Nucleus accumbens (tissue), 56 donors: ENCODE measurements around the gene RASSF8.

ENCODE experiments used
- DNase-seq, 56 donors: peaks; one replicate each; lab custom pipeline; 2025; lab: John Stamatoyannopoulos, UW

The RASSF8 gene

DNA sequence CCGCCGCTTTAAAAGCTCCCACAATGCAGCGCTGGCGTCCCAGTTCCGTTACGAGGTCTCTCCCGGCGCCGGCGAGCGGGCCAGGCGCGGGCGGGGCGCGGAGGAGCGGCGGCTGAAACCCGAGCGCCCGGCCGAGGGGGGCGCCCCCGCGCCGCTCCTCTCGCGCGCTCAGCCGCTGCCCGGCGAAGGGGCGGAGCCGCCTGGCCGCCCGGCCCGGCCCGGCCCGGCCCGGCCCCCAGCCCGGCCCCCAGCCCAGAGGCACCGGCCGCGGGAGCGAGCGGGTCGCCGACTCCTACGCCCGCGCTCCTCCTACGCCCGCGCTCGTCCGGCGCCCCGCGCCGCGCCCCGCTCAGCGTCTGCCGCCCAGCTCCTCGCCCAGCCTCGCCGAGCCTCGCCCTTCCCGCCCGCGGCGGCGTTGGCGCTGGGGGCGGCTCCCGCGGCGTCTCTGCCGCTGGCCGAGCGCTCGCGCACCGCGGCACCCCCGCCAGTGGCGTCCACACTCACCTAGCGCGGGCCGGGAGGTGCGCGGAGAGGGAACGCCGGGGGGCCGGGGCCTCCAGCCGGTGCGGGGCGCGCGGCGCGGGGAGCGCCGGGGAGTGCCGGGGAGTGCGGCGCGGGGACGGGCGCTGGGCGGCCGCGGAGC, at the start of gene RASSF8:
Gene RASSF8 (plus strand): TSS at position 255 of the 643 bp plus-strand sequence. CDS start 96,662 bp downstream, outside the sequence.
- peak in 46 of 56 donors; percentile 23 to 87 (median 66) for DNase-seq

DNA sequence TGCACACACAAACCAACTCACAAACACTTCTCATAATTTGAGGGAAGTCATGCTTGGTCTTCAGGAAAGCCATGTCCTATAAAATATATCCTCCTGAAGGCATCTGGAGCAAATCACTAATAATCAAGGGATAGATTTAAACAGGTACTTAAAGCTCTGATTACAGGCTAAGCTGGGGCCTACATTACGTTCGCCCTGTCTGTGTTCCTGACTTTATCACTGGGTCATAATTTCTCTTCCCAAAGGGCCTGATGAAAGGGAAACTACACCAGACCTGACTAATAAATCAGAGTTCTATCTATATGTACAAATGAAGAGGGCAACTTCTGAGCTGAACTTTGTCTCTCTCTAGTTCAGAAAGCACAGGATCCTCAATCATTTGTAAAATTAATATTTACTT, 43.9 kb upstream of the RASSF8 start:
- no peak for DNase-seq

- no peak for DNase-seq
These were observed 33.9 kb upstream of the RASSF8 start for GRCh38 chr12:25924491-25925001.

- DNase-seq, result no peak
These were observed 33.4 kb upstream of the RASSF8 start for GRCh38 chr12:25925064-25925463.

GRCh38 chr12:25926536-25926935, 31.9 kb upstream of the RASSF8 start:
- no peak for DNase-seq

DNA sequence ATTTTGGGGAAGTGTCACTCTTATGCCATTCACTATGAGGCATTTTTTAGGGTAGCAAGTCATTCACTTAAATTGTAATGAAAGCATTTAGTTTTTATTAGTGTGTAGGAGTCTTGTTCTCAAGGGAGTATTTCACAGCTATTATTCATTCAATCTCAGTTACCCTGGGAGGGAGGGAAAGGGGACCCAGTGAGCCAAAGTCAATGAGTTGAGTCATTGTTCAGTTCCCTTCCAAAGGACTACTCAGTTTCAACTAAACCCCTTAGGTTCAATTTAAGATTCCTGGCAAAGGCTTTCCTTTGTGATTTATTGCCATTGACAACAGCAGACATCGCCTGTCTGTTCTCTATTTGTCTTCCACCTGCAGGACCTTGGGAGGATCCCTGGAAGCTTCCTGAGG, 29.3 kb upstream of the RASSF8 start:
- DNase-seq, result no peak

GRCh38 chr12:25932971-25933370, 25.5 kb upstream of the RASSF8 start:
- DNase-seq, result no peak

DNA sequence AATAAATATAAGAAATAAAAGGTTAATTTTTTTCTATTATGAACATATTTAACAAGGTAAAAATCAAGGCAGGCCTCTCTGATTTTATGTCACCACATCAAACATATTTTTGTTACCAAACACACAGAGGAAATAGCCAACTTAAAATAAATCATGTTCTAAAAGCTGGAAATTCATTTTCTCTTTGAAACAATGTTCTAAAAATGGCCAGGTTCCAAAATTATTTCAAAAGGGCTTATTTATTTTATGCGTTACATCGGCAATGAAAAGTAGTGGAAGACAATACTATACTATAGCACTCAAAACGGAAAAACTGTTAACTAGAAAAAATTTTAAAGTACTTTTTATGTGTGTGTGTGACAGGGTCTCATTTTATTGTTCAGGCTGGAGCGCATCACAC, 24.0 kb upstream of the RASSF8 start:
- DNase-seq, result no peak

DNA sequence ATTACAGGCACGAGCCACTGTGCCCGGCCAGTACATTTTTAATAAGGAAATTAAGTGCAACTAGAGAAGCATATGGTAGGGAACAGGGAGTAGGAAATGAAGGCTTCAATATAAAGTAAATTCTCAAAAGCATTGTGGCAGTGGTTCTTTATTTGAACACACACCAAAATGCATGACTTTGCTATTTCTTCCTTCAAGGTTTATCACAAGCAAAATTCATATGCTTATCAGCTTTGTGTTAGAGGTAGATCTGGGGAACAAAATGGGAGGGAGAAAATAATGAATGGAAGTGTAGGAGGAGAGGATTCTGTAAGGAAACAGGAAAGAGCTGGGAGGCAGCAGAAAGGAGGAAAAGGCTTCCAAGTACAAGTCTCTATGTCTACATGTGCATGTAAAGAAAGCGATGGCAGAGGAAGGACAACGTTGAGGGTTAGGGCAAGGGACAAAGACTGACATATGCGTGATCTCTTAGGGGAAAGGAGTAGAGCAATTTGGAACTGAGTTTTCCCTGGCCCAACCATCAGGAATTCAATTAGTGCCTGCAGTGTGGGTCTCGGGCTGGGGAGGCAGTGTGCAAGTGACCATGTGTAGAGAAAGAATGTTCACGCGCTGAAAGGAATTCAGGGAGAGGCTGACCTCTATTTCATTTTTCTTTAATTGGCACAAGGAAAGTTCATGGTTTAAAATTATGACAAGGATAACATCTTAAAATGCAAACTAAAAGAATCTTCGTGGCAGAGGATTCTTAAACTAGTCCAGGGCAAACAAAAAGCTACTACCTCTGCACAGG, 22.9 kb upstream of the RASSF8 start:
- DNase-seq, result no peak

DNA sequence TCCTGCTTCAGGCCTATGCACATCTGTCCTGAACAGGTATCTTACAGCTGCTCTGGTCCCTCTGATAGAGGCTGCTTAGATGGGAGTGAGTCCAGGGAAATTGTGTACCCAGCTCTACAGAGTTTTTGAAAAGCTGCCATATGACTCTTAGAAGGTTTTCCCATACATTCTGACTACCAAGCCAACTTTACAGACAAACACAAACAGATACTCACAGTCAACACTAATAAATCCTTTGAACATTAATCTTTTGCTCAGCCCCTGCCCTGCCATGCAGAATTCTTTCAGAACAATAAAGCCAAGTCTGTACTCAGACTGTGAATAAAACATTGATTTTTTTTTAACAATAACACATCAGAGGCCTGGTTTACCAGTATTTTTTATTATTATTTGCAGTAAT, 21.4 kb upstream of the RASSF8 start:
- DNase-seq, result no peak

DNA sequence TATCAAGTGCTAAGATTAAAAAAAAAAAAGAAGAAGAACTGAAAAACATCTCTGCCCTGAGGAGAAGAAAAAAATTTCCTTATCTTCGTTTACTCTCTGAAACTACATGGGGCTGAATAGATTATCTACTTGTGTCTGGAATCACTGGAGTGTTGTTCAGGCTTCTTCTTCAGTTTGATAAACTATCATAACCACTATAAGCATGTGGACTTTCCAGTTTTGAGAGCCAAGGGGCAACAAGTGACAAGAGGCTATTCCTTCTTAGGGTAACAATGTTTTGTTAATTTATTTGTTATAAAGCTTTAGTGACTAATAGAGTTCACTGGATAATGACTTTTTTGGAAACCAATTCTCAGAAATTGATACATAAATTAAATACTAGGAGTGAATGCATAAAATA, 19.9 kb upstream of the RASSF8 start:
- DNase-seq, result no peak

DNA sequence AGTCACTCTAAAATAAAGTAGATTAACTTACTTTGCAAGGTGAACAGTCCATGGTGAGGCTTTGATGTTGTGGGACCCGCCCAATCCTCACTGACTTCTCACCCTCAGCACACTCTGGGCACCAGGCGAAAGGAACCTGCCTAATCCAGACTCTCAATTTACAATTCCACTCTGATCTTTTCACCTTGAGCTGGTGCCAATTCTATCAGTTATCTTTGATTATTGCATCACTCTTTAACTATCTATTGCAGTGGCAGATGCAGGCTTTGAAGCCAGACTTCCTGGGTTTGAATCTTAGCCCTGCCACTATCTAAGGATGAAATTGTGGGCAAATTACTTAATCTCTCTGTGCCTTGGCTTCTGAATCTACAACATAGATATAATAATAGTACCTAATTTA, 18.9 kb upstream of the RASSF8 start:
- no peak for DNase-seq

DNA sequence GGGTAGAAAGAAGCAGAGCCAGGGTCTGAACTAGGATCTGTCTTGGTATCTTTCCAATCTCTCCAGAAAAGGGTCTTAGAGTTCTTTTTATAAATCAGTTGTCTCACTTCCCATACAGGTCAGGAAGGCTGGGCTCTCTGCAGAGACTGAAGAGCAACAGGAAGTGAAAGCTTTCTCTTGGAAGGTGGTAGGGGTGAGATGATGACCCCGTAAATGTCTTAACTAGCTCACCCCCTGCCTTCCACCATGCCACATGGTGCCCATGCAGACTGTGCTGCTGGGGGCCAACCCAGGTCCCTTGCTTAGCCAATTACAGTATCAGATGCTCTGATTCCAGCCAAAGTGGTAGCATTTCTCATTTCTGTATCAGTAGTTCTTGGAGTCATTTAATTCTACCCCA, 17.6 kb upstream of the RASSF8 start:
- no peak for DNase-seq

DNA sequence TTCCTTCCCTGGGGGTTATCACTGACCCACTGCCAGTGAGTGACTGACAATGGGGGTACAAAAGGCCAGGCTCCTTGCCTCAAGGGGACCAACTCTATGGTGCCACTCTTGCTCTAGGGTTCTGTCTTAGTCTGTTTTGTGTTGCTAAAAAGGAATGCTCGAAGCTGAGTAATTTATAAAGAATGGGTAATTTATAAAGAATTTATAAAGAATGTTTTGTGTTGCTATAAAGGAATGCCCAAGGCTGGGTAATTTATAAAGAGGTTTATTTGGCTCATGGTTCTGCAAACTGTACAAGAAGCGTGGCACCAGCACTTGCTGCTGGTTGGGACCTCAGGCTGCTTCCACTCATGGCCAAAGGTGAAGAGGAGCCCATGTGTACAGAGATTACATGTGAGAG, 15.8 kb upstream of the RASSF8 start:
- no peak for DNase-seq

DNA sequence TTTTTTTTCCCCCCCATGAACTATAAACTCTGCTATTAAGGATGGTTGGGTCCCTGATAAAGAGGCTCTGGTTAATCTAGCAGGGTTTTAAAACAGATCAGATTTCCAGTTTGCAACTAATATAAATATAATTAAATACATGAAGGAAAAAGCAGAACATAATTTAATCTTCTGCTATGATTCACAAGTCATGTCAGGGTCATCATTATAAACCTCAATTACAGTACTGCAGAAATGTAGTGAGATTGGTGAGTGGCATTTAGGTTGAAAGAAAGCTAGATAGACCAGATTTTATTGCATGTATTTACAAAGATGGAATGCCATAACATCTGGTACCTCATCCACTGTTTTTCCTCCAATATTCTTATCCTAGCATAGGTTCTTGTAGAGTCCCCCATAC, 14.5 kb upstream of the RASSF8 start:
- DNase-seq, result no peak

DNA sequence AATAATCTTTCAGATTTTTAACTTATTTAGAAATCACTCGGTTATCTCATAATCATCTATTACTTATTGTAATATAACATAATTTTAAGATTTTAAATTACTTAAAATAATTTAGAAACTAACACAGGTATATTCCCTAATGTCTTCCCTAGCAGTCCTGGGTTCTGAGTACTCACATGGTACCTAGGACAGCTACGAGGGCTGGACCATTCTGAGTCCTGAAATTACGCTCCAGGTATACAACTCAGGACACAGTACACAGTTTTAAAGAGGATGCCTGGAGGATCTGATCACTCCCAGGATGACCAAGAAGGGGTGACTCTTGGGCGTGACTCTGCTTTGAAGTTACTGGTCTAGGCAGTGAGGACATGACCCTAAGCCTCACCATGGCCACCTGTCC, 9.1 kb upstream of the RASSF8 start:
- no peak for DNase-seq

DNA sequence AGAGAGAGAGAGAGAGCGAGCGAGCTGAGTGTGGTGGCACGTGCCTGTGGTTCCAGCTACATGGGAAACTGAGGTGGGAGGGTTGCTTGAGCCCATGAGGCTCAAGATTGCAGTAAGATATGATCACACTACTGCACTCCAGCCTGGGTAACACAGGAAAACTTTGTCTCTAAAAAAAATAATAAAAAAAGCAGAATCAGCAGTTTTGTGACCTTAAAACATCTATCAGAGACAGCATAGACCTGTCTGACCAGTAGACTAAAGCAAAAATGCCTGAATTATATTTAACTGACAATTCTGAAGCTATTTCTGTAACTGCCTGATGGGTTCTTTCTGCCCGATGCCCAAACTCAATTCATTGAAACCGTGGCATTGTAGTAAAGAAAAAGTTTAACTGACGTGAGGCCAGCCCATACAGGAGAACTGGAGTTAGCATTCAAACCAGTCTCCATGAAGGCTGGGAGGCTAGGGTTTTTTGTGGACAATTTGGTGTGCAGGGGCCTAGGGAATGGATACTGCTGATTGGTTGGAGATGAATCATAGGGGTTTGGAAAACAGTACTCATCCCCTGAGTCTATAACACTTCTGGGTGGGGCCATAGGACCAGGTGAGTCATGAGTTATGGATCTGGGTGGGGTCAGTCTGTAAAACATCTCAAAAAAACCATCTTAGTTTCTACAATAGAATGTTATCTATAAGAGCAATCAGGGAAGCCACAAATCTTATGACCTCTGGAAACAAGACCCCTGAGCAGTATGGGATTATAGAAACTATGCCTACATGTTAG, 8.0 kb upstream of the RASSF8 start:
- DNase-seq, result no peak

DNA sequence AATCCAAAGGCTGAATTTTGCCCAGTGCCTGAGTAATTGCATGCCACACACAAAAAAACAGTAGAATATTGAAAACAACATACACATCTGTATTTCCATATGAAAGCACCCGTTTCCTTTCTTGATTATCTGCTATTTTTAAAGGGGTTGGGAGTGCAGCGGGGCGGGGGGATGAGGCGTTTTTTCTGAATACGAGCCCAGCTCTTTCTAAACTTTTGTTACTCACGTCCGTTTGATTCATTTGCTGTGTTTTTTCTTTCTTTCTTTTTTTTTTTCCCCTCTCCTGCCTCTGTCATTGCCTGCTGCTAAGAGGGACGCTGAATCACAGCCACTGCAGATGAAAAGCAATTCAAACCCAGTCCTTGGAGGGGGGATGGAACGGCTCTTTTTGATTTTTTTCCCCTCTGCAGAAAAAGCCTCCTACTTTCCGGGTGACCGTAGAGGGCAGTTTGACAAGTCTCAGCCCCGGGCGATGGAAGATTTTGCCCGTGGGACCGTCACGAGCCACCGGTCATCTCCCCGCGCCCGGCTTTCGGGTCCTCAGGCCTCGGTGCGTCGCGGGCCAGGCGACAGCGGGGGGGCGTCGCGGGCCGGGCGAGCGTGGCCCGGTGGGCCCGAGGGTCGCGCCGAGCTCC, 572 bp upstream of the RASSF8 start:
- DNase-seq, result peak in 29 of 56 donors; percentile 23 to 87 (median 69)

- peak in 34 of 56 donors; percentile 4 to 77 (median 34) for DNase-seq
These were observed 834 bp downstream of the RASSF8 start for GRCh38 chr12:25959071-25959961.

GRCh38 chr12:25960143-25960542, 1.7 kb downstream of the RASSF8 start:
- peak in 16 of 56 donors; percentile 5 to 60 (median 16) for DNase-seq
